Measurements from ENCODE around the gene CDKN1C. TPM values are rescaled to one million over a fixed set of nuclear protein-coding genes. Genes with fewer than 3 reads are reported as not detected.

The CDKN1C gene
- total RNA-seq, 1 donor from 2014 or later = 37.7 TPM

GRCh38 chr11:2896047-2896446, 10.5 kb upstream of the CDKN1C start:
- intact Hi-C loops (cut with DNase I) = no loop called here
- DNase-seq (no peak), ATAC-seq (ENCODE audit: poor library complexity) (no peak)

GRCh38 chr11:2893935-2894334, 8.4 kb upstream of the CDKN1C start:
- ATAC-seq (ENCODE audit: poor library complexity) (no peak), DNase-seq (no peak)
- intact Hi-C loops (cut with DNase I) = loop anchor here (5.0 kb wide), 1 partner anchor 462 kb away; no protein-coding TSS in a partner anchor

GRCh38 chr11:2892967-2893528, 7.5 kb upstream of the CDKN1C start:
- intact Hi-C loops (cut with DNase I) = loop anchor here (5.0 kb wide), 1 partner anchor 461 kb away; no protein-coding TSS in a partner anchor
- DNase-seq (no peak), ATAC-seq (ENCODE audit: poor library complexity) (no peak)

- ATAC-seq (ENCODE audit: poor library complexity) (peak; percentile 58), DNase-seq (peak; percentile 66)
- intact Hi-C loops (cut with DNase I) = loop anchor here (5.0 kb wide), 1 partner anchor 460 kb away; no protein-coding TSS in a partner anchor
These were observed 6.8 kb upstream of the CDKN1C start for GRCh38 chr11:2892215-2892966.

- intact Hi-C loops (cut with DNase I) = loop anchor here (5.0 kb wide), 1 partner anchor 459 kb away; no protein-coding TSS in a partner anchor
- peak; percentile 78 for DNase-seq
- ATAC-seq (ENCODE audit: poor library complexity) = peak; percentile 33
These were observed 6.0 kb upstream of the CDKN1C start for GRCh38 chr11:2891326-2892214.

GRCh38 chr11:2890466-2891294, 5.1 kb upstream of the CDKN1C start:
- intact Hi-C loops (cut with DNase I) = loop anchor here (5.0 kb wide), 1 partner anchor 458 kb away; no protein-coding TSS in a partner anchor
- DNase-seq = peak; percentile 81
- peak; percentile 30 for ATAC-seq (ENCODE audit: poor library complexity)

- intact Hi-C loops (cut with DNase I) = loop anchor here (5.0 kb wide), 1 partner anchor 457 kb away; no protein-coding TSS in a partner anchor
- DNase-seq (no peak), ATAC-seq (ENCODE audit: poor library complexity) (no peak)
These were observed 4.0 kb upstream of the CDKN1C start for GRCh38 chr11:2889362-2890273.

- intact Hi-C loops (cut with DNase I) = loop anchor here (1.0 kb wide), 1 partner anchor 355 kb away; no protein-coding TSS in a partner anchor
- peak; percentile 95 for DNase-seq
- peak; percentile 62 for ATAC-seq (ENCODE audit: poor library complexity)
These were observed 2.8 kb upstream of the CDKN1C start for GRCh38 chr11:2888266-2888968.

GRCh38 chr11:2887515-2888195, 2.1 kb upstream of the CDKN1C start:
- ATAC-seq (ENCODE audit: poor library complexity) (no peak), DNase-seq (no peak)
- intact Hi-C loops (cut with DNase I) = loop anchor here (1.0 kb wide), 1 partner anchor 354 kb away; no protein-coding TSS in a partner anchor

- no peak for ATAC-seq (ENCODE audit: poor library complexity)
- intact Hi-C loops (cut with DNase I) = no loop called here
- DNase-seq = no peak
These were observed 1.4 kb upstream of the CDKN1C start for GRCh38 chr11:2886936-2887335.

GRCh38 chr11:2886191-2886894, 768 bp upstream of the CDKN1C start:
- intact Hi-C loops (cut with DNase I) = no loop called here
- peak; percentile 11 for ATAC-seq (ENCODE audit: poor library complexity)

GRCh38 chr11:2885017-2885677, 428 bp downstream of the CDKN1C start:
- ATAC-seq (ENCODE audit: poor library complexity) (peak; percentile 30), DNase-seq (peak; percentile 80)
- intact Hi-C loops (cut with DNase I) = no loop called here

More at GRCh38 chr11:2886191-2886894, 768 bp upstream of the CDKN1C start:
- peak; percentile 71 for DNase-seq

- peak; percentile 78 for DNase-seq
- intact Hi-C loops (cut with DNase I) = loop anchor here (5.0 kb wide), 1 partner anchor 187 kb away; the partner anchor contains the start of gene KCNQ1OT1
- ATAC-seq (ENCODE audit: poor library complexity) = peak; percentile 37
These were observed 1.4 kb downstream of the CDKN1C start for GRCh38 chr11:2883979-2884815.

GRCh38 chr11:2883640-2883978, 2.0 kb downstream of the CDKN1C start:
- DNase-seq (no peak), ATAC-seq (ENCODE audit: poor library complexity) (no peak)
- intact Hi-C loops (cut with DNase I) = loop anchor here (5.0 kb wide), 1 partner anchor 186 kb away; the partner anchor contains the start of gene KCNQ1OT1

All from Right ventricle myocardium superior (tissue), 1 donor.